GM23248 (cell line): ENCODE data around the gene HINFP.

Source experiments
- EZH2 ChIP-seq: fragments of 200-600 bp; sonication (generic); IDR thresholded peaks from 2 replicates; pipeline ENCODE4 v1.6.1; 2018; ENCODE audit warnings: antibody characterized with exemption, mild to moderate bottlenecking; ENCODE audit not compliant: insufficient read depth, poor library complexity, severe bottlenecking
- EZH2phosphoT487 ChIP-seq: fragments of 200-600 bp; sonication (generic); IDR thresholded peaks from 2 replicates; pipeline ENCODE4 v1.6.1; 2018; ENCODE audit warnings: antibody characterized with exemption, moderate library complexity, mild to moderate bottlenecking, low read depth; ENCODE audit not compliant: insufficient read depth

- TF ChIP-seq EZH2phosphoT487 (no peak), EZH2 (no peak)
Measured at GRCh38 chr11:119169282-119169719, 47.9 kb downstream of the HINFP start.
